ENCODE results near the gene ACOT13.
"Not testable (repeated sequence)": the region's sequence is repeated elsewhere in the genome, so short reads cannot be mapped to it uniquely, and the experiment has no call there.

The ACOT13 gene

DNA sequence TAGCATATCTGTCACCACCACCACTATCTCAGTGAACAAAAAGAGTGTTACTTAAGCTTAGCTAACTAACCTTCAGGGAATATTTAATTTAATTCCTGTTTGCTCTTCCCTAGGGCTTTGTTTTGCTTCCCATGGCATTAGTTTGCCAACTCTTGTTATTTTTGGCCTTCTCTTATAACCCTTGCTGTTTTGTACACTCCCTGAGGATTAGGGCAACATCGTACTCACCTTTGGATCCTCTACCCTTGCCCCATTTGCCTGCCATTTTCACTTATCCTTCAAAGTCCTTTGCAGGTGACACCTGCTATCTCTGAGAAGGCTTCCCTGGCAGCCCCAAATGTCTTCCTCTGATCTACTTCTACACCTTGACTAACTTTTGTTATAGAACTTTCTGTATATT, 23.7 kb downstream of the ACOT13 start:
- FAIRE-seq (no peak), DNase-seq (ENCODE audit: insufficient read length, low spot score) (no peak)

- FAIRE-seq (no peak), DNase-seq (ENCODE audit: insufficient read length, low spot score) (no peak)
Observed at GRCh38 chr6:24691550-24691949, 24.7 kb downstream of the ACOT13 start.

GRCh38 chr6:24692003-24692402, 25.1 kb downstream of the ACOT13 start:
- DNase-seq (ENCODE audit: insufficient read length, low spot score), result no peak
- FAIRE-seq, result no peak

GRCh38 chr6:24692415-24692814, 25.5 kb downstream of the ACOT13 start:
- DNase-seq (ENCODE audit: insufficient read length, low spot score), result no peak
- FAIRE-seq, result no peak

DNA sequence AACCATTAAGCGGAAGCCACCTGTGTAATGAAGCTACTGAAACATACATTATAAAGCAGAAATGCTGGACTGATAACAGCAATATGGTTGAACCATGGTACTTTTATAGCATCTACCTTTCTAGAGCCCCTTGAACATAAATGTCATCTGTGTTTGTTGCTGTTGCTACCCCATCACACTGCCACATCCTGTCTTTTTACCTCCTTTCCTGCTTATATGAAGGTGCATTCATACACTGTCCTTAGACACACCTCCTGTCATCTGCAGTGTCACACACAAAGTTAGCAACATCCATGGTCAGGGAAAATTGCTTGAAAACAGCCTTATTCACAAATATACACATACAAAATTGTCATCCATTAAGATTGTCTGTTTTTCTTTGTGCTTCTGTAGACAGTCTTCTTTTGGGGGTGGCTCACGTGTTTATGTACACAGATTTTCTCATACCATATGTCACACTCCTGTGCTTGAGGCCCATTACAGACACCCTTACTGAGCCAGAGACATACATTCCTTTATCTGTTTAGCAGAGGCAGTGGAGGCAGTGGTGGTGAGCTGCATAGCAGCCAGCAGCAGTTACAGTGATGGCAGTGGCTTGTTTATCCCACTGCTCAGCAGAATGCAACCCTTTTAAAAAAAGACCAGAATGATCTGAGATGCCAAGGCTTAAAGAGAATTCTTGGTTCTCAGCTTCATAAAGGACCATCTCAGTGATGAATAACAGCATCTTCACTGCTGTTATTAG, 26.1 kb downstream of the ACOT13 start:
- FAIRE-seq (peak; percentile 16), DNase-seq (ENCODE audit: insufficient read length, low spot score) (no peak)

DNA sequence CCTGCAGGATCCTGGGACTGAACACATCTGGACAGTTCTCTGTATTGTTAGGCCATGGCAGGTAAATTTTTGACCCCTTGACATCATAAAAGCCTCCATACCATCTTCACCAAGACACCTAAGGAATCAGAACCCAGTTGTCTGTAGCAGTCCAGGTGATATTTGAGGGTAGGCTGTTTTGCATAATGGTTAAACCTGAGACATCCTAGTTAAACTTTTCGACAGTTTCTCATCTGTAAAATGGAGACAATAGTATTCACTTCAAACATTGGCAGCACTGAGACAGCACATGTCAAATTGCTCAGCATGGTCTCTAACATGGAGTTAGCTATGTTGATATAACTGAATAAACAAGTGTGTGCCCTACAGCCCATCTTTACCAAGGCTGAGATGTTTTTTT, 27.3 kb downstream of the ACOT13 start:
- FAIRE-seq, result no peak

GRCh38 chr6:24695635-24696034, 28.8 kb downstream of the ACOT13 start:
- DNase-seq (ENCODE audit: insufficient read length, low spot score), result peak; percentile 44
- FAIRE-seq, result not testable (repeated sequence)

More for the DNA sequence above, 27.3 kb downstream of the ACOT13 start:
- no peak for DNase-seq (ENCODE audit: insufficient read length, low spot score)

DNA sequence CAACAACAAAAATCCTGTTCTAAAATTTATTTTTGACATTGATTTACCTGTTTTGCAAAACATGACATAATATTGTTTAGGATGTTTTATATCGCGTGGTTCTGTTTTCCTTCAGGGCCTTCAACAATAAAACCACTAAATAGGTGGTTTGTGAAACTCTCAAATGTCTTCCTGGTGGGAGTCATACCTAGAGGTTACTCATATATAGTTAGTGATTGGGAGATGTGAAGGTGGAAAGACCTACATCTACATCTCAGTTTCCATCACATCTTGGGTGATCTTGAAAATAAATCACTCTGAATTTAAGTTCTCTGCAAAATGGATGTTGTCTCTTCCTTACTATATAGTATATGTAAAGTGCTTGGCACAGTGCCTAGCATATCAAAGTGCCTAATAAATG, 29.2 kb downstream of the ACOT13 start:
- DNase-seq (ENCODE audit: insufficient read length, low spot score) (no peak), FAIRE-seq (no peak)

DNA sequence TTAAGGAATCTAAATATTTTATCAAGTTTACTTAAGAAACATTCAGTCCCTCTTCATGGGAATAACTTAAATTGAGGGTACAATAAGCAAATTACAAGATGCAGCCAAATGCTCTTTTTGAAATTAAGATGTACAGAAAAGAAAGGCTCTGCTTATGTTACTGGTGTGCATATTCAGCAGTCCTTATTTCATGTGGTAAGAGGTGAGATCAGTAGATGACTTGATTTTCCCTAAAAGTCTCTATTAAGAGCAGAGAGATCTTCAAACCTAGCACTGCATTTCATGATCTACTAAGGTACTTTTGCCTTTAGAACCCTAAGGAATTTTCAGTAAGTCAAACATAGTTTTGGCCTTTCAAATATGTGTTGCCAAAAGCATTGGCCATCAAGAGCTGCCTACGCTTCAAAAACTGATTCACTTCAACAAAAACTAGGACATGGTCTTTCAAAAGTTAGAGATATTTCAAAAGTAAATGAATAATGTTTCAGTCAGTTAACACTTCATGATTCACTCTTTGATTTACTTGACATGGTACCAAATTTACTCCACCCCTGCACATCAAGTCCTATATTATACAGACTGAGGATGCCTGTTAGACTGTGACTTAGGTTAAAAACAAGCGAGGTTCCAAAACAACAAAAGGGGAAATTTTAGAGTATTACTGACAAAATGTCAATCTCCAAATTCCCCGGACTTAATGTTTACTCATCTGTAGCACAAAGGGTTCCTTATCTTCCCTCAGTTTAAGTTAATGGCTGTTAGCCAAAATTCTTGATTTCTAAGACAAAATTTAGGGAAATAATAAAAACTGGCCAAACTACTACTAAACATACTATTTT, 32.9 kb downstream of the ACOT13 start:
- FAIRE-seq (no peak), DNase-seq (ENCODE audit: insufficient read length, low spot score) (no peak)

GRCh38 chr6:24702720-24703282, 35.9 kb downstream of the ACOT13 start:
- DNase-seq (ENCODE audit: insufficient read length, low spot score) (no peak), FAIRE-seq (no peak)

DNA sequence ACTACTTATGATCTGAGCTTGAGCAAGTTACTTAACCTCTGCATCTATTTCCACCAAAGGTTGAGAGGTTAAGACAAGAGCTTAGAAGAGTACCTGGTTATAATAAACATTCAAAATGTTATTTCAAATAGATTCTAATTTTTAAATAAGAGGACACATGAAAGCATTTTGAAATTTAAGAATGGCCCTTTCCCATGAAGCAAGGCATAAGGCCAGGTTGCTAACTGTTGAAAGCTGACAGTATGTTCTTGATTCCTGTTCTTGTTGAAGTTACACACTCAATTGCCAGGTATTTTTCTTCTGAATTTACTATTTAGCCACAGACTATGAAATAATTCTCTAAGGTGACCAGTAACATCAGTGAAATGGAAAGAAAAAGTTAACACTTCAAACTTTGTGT, 37.6 kb downstream of the ACOT13 start:
- no peak for FAIRE-seq
- no peak for DNase-seq (ENCODE audit: insufficient read length, low spot score)

DNA sequence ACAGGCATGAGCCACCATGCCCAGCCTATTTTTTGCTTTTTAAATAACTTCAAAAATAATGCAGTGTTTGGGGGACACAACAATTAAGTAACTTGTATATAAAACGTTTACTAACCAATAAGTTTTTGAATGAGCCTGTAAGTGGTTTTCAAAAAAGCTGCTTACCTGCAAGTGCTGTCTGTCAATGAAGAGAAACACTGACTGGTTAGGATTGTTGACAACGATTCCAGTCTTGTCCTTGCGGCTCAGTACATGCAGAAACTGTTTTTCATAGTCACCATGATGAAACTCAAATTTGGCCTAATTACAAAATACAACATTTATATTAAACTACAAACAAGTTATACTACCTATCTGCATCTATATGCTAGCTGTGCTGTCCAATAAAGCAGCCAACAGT, 41.7 kb downstream of the ACOT13 start:
- DNase-seq (ENCODE audit: insufficient read length, low spot score), result no peak
- FAIRE-seq, result no peak

- no peak for FAIRE-seq
- no peak for DNase-seq (ENCODE audit: insufficient read length, low spot score)
Observed at GRCh38 chr6:24709014-24709711, 42.3 kb downstream of the ACOT13 start.

DNA sequence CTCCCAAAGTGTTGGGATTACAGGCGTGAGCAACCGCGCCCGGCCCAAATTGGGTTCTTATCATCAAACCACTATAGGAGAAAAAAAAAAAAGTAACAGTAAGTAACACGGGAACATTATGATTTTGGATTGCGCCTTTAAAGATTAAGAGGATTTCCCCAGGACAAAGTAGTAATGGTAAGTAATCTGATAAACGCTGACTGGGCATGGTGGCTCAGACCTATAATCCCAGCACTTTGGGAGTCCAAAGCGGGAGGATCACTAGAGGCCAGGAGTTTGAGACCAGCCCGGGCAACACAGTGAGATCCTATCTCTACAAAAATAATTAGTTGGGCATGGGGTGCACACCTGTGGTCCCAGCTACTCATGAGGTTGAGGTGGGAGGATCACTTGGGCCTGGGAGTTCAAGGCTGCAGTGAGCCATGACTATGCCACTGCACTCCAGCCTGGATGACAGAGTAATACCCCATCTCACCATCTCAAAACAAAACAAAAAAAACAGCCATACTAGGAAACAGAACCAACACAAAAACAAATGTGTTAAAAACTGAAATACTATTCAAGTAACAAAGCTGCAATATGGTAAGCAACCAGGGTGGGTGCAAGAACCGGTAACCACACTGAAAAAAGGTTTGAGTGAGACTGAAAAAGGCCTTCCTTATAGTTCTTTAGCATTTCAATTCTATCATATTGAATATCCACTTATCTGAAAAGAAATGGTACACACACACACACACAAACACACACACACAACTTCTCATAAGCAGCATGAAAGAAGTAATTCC, 43.8 kb downstream of the ACOT13 start:
- DNase-seq (ENCODE audit: insufficient read length, low spot score), result no peak
- FAIRE-seq, result no peak

- not testable (repeated sequence) for DNase-seq (ENCODE audit: insufficient read length, low spot score); FAIRE-seq
Observed at GRCh38 chr6:24716602-24717148, 49.8 kb downstream of the ACOT13 start.

- DNase-seq (ENCODE audit: insufficient read length, low spot score) (no peak), FAIRE-seq (no peak)
Observed at GRCh38 chr6:24718449-24719124, 51.7 kb downstream of the ACOT13 start.

DNA sequence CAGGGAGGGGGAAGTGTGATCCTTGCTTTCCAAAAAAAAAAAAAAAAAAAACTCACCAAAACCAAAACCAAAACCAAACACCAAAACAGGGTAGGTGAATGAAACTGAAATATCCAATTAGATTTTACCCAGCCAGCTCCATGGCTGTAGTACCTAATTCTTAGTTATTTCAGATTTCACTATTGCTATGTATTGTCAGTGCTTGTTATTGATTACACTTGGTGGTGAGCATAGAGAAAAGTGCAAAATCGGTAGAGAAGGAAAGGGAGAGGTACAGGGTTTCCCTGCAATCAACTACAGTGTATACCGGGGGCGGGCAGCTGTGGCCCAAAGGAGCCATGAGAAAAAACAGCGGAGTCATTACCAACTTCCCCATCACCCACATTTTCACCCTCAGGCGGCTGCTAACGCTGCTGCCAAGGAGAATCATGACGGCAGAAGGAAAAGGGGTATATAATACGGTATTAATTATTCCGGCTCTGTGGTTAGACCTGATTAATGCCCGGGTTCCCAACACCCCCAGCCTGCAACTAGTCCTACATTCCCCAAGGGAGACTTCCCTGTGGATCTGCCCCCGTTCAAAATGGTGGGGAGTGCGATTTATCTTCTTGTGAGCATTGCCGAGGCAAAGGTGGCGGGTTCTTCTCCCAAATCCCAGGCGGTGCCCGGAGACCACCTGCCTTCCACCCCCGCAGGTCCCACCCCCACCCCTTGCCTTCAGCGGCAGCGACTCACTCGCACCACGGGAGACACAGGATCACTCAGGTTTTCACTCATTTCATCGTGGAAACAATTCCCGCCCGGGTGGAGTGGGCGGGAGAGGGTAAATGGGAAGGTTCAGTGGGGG, 52.5 kb downstream of the ACOT13 start, which contains the start of gene C6orf62:
Gene C6orf62, minus strand, starts transcription at position 30 of the 847 bp plus-strand sequence. CDS start 486 bp downstream, outside the sequence.
- DNase-seq (ENCODE audit: insufficient read length, low spot score) (no peak), FAIRE-seq (no peak)

GRCh38 chr6:24720131-24720603, 53.3 kb downstream of the ACOT13 start:
- DNase-seq (ENCODE audit: insufficient read length, low spot score) (no peak), FAIRE-seq (no peak)

Measured in HTR-8/SVneo (cell line).